Renal cortical epithelial cell (primary cell): ENCODE data around the gene THOP1. TPM values are rescaled to one million over a fixed set of nuclear protein-coding genes. Genes with fewer than 3 reads are reported as not detected.

ENCODE experiments used
- DNase-seq: peaks from one replicate; pipeline ENCODE4 v3.0.0-alpha.2; 2011; ENCODE audit warnings: low read depth
- total RNA-seq: library from RNA; depleted of rRNA; stranded (reverse); fragments of >200 nt; gene quantifications from 2 replicates; pipeline ENCODE4 v1.2.3, GENCODE V29; 2014

The THOP1 gene
- total RNA-seq, 1 donor from 2014 or later: 80.8 TPM

DNA sequence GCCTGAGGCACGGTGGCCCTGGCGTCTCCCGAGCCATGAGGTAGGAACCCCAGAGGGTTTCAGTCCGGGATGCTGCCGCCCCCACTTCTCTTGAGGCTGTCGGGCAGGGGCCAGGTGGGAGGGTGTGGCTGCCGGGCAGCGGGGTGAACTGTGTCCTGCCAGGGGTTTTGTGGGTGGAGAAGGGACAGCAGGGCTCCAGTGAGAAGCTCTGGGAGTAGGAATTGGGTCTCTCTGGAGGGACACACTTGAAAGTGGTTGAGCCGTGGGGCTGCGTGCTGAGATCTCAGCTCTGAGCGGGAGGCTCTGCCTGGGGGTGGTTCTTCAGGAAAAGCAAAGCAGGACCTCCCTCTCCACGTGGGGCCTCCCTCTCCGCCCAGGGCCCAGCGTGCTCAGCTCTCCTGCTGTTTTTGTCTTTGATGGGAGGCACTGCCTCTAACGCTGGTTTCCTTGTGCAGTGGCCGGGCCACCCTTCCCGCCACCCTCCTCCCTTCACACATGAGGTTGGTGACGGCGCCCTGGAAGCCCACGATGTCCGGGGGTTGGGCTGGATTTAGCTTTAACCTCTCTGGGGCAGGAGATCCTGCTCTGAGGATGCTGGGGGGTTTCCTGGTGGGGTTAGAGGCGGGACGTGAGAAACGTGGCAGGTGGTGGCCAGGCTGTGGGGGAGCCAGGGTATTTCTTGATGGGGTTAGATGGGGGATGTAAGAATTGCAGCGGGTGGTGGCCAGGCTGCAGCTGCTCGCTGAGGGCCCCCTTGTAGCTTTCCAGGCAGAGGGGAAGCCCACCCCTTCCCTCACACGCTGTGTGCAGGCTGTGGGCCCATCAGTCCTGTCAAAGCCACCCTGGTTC, 19.1 kb downstream of the THOP1 start:
- no peak for DNase-seq

DNA sequence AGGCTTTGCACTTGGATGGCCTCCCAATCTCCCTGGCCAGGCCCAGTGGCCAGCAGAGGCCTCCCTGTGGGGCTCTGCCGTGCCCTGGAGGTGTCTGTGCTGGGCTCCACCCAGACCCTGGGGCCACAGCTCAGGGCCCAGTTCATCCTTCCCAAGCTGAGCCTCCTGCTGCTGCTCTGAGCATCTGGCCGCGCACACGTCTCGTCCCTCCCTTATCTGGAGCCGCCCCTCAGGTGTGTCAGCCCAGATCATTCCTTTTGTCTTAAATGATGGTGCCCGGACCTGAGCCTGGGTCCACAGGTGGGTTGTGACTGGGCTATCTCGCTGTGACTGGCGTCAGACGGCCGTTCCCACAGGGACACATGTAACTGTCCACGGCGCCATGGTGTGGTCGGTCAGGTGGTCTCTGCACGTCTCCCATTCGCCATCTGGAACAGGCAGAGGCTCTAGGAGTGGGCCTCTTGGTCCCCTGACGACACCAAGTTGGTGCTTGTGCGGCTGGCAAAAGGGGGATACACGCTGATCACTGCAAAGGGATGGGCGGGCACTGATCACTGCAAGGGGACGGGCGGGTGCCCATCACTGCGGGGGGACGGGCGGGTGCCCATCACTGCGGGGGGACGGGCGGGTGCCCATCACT, 20.1 kb downstream of the THOP1 start:
- DNase-seq: no peak

DNA sequence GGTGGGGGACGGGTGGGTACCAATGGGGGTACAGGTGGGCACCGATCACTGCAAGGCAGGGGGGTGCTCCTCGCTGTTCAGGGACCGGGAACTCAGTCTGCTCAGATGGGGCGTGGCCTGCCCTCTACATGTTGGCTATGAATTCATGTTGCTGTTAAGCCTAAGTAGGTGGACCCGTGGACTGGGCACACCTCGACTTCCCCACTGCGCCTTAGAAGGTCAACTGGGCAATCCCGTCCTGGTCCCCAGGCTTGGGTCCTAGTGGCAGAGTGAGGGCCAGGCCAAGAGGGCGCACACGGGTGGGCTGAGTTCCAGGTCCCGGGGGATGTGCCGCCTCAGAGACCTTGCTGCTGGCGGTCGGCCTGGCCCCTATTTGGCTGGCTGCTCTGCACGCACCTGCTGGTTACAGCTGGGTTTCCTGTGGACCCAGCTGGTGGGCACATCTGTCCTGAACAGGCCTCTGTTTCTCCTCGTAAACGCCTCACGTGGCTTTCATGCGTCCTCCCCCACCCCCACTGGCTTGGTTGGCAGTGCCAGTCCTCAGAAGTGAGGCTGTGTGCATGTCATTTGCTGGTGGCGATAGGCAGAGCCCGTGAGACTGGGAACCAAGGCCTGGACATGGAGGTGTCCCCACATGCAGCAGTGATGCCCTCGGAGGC, 20.8 kb downstream of the THOP1 start:
- DNase-seq: no peak

DNA sequence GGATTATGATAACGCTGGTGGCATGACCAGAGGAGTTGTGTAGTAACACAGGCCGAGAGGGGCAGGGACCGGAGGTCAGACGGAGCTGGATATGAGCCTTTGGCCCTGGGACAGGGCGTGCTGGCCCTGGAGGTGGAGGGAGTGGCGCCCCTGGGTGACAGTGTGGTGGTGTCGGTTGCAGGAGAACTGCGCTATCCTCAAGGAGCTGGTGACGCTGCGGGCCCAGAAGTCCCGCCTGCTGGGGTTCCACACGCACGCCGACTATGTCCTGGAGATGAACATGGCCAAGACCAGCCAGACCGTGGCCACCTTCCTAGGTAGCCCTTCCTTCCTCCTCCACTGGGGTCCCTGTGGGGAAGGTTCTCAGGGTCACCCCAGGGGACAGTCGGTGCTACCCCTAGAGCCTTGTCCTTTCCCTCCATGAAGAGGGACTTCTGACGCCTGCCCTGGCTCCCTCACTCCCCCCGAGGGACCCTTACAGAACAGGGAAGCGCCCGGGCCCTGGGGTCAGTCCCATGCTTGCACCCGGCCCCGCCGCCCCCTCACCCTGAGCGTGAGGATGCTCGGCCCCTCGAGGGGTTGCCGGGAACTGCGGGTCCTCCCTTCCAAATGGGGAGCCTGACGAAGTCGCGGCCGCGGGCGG, 21.6 kb downstream of the THOP1 start:
- DNase-seq: no peak

DNA sequence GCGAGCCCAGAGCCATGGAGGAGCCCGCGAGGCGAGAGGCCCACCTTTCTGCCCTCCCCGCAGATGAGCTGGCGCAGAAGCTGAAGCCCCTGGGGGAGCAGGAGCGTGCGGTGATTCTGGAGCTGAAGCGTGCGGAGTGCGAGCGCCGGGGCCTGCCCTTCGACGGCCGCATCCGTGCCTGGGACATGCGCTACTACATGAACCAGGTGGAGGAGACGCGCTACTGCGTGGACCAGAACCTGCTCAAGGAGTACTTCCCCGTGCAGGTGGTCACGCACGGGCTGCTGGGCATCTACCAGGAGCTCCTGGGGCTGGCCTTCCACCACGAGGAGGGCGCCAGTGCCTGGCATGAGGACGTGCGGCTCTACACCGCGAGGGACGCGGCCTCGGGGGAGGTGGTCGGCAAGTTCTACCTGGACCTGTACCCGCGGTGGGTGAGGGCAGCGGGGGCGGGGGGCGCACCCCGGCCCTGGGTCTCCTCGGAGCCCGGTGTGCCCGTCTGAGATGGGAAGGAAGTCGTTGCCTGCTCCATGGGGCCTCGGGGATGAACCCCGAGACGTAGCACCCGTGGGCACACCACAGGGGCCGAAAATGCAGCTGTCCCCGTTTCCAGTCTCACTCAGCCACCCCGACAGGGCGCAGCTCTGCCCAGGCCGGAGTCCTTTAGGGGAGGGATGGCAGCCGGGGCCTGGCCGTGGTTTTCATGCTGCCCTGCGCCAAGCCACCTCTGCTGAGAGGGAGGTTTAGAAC, 22.3 kb downstream of the THOP1 start:
- DNase-seq: no peak

DNA sequence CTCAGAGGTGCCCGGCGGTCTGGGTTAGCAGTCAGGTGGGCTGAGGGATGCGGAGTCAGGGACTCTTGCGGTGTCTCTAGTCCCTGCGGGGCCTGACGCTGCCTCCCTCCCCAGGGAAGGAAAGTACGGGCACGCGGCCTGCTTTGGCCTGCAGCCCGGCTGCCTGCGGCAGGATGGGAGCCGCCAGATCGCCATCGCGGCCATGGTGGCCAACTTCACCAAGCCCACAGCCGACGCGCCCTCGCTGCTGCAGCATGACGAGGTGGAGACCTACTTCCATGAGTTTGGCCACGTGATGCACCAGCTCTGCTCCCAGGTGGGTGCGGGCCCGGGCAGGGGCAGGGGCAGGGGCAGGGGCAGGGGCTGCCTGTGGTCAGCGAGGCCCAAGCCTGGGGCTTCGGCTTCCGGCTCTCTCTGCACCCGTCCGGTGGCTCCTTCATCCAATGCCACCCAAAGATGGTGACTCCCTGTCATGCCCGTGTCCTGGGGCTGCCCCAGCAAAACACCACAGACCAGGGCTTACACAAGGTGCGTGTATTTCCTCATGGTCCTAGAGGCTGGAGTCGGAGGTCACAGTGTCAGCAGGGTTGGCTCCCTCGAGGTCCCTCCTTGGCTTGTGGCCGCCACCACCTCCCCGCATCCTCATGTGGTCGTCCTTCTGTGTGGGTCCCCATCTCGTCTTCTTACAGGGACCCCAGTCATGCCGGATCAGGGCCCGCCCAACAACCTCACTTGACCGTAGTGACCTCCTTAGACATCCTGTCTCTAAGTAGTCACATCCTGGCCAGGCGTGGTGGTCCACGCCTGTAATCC, 23.0 kb downstream of the THOP1 start:
- no peak for DNase-seq

DNA sequence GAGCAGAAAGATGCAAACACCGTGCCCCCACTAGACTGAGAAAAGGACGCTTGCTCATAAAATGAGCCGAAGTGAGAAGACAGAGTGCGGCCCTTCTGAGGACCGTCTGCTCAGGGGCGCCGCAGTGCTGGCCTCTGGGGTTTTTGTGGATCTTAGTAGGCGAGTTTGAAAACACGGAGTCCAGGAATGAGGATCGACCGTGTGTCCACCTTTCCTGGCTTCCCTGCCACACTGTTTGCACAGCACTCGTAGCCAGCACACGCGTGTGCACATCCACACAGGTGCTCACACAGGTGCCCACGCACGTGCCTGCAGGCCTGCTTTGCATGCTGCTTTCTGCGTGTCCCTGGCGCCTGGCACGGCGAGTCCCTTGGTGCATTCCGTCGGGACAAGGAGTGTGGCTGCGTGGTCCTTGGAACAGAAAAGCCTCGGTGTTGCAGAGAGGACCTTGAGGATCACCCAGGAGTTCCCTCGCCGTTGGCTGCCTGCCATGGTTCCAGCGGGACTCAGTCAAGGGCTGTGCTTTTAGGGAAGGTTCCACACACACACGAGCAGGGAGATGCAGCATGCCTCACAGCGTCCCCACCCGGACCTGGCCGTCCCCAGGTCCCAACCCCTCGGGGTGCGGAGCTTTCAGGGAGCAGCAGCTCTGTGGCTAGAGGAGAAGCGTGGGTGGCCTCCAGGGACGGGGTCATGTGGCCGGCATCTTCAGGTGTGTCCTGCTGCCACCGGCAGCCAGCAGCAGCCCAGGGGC, 24.3 kb downstream of the THOP1 start:
- no peak for DNase-seq

DNA sequence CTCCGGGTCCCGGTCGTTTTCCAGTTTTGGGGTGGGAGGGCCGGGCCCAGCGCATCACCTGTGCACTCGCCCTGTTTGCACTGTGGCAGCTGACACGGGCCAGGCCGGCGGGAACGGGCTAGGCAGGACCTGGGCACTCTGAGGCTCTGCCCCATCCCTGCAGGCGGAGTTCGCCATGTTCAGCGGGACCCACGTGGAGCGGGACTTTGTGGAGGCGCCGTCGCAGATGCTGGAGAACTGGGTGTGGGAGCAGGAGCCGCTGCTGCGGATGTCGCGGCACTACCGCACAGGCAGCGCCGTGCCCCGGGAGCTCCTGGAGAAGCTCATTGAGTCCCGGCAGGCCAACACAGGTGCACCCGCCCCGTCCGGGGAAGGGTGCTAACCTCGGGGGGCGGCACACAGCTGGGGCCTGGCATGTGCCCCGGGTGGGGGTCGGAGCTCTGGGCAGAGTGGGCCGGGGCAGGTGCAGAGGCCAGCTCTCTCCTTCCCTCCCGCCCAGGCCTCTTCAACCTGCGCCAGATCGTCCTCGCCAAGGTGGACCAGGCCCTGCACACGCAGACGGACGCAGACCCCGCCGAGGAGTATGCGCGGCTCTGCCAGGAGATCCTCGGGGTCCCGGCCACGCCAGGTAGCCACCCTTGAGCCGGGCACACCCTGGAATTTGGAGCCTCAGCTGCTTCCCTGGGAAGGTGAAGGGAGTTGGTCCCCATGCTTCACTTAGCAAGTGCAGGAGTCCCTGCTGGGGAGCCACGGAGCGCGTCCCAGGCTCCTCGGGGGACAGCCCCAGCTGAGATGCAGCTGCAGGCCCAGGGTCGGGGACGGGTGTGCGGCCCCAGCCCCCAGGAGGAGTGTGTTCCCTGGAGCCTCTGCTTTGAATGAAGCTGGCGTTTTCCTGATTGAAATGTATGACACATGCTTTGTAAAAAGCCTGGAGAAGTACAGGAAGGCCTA, 25.1 kb downstream of the THOP1 start:
- DNase-seq: no peak

DNA sequence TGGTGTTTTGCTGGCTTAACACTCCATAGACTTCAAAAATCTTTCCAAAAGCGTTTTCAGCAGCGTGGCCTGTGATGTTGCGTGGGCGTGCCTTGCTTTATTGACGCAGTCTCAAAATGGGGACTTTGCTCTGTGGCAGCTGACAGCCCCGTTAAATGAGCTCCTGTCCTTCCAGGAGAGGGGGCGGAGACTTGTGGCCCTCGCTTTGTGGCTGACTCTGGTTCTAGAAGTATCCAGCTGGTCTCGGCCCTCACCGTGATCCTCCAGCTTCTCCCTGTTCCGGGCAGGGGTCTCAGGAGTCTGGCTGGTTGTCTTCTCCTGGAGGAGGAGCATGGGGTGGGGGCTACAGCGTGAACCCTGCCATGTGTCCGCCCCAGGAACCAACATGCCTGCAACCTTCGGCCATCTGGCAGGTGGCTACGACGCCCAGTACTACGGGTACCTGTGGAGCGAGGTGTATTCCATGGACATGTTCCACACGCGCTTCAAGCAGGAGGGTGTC, 26.0 kb downstream of the THOP1 start:
- DNase-seq: no peak

DNA sequence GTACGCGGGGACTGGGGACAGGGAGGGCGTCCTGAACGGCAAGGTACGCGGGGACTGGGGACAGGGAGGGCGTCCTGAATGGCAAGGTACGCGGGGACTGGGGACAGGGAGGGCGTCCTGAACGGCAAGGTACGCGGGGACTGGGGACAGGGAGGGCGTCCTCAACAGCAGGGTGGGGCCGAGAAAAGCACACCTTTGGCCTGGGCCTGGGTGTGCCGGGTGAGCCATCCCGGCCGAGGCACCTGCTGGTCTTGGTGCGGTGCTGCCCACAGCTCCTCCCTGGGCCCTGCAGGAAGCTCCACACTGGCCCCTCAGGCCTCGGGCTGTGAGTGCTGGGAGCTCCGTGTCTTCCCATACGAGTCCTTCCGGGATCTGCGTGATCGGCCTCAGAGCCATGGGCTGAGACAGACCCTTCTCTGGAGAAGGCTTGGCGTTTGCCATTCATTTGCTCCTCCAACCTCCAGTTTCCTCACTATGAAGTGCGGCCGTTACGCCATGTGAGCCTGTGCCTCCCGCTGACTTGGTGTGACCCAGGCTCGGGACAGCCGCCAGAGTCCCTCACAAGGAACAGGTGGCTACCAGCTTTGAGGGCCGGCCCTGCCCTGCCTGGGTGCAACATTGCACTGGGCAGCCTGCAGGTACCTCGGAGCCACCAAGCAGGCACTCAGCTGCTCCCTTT, 26.6 kb downstream of the THOP1 start:
- DNase-seq: no peak

DNA sequence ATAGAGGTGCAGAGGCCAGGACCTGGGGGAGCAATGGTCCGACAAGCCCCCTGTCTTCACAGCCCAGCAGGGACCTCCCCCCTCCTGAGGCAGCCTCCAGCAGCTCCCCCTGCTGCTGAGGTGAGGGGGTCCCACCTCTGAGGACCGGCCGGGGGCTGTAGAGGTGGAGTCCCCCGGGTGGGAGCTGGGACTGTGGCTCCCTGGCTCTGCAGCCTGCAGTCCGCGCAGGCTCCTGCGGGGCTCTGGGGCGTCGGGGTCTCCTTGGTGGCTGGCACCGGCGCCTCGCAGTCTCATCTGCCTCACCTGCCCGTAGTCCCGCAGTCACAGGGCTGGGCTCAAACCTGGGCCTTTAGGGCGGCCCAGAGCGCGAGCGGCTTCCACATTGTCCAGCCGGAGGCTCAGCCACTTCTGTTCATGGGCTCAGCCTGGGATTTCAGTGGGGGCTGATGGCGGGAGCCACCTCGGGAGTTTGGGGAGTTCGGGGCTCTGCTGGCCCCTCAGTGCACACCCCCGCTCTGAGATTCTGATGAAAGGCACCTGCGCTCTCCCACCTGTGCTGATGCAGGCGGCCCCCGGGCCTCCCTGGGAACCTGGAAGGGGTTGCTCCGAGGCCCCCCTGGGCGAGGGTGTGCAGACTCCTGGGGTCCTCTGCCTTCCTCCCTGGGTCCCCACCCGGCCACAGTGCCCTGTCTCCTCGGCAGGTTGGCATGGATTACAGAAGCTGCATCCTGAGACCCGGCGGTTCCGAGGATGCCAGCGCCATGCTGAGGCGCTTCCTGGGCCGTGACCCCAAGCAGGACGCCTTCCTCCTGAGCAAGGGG, 27.3 kb downstream of the THOP1 start:
- no peak for DNase-seq

DNA sequence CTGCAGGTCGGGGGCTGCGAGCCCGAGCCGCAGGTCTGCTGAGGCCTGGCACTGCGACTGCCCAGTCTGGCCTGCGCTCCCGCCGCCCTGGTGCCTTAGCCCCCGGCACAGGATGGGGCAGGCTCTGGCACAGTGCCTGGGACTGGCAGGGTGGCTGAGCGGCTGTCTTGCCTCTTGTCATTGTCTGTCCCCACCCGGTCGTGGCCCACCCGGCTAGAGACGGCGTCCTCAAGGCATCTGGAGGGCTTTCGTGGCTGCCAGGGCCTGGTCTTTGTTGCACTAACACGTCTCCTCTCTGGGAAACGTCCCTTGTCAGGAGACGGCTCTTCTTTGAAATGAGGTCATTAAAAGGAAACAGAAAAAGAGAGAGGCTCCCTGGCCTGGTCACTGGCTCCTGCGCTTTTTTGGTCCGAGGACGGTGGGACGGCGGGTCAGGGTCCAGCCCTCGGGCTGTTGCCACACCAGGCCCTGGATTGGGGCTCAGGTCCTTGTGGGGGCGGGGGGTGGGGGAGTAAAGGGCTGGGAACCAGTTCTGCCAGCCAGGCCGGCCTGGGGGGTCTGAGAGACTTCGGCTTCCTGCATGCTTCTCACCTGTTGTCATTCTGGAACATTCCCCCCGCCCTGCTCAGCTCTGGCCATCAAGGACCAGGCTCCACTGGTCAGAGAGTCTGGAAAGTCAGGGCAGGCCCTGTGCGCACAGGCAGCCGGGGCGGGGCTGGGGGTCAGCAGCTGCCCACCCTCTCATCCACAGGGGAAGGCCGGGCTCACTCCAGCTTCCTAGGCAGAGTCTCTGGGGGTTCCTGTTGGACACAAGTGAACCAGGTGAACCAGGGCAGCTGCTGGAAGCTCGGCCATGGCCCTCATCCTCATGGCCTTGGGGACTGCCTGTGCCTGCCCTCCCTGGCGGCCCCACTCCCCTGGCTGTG, 28.2 kb downstream of the THOP1 start:
- DNase-seq: no peak

DNA sequence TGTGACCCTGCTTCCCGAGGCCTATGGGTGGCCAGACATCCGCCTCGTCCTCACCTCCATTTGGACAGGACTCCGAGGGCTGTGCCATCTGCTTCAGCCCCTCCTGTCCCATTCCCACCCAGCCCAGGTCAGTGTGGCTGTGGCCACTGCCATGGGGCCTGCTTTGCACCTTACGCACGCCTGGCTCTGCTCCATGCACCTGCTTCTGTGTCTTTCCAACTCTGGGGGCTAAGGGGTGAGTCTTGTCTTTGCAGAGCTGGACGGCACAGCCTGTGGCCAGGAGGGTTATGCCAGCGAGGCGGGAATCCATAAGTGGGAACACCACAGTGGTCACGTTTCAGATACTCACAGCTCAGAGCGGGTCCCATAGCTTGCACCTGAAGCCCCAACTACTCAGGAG, 29.1 kb downstream of the THOP1 start:
- no peak for DNase-seq

DNA sequence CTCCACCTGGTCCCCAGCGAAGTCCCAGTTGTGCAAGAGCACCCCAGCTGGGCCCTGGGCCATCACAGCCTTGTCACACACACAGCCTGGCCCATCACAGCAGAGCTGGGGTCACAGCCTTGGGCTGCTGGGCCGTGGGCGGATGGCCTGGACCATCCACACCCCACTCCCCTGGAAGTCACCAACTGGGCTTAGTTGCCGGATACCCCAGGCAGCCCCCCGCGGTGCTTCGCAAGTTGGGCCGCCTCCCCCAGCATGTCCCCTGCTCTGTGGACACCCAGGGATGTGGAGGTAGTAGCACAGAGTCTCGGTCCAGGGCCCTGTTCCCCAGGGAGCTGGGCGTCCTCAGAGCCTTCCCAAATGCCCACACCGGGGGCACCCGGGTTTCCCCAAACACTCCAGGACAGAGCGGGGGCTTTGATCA, 29.9 kb downstream of the THOP1 start:
- DNase-seq: no peak

DNA sequence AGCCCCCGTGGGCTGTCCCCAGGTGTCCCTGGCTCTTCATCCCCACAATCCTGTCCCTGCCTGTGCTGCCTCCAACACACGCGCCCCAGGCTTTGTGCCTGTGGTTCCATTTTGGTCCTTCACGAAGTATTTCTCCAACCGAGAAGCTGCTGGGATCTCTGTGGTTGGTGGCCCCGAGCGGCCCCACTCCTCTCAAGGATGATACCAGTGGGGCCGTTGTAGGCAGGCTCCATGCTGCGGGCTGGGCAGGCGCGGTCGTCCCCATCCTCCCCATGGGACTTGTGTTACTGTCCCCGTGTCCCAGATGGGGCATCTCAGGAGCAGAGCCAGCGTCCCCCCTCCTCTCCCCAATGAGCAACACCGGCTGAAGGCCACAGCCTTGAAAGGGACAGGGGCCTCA, 30.6 kb downstream of the THOP1 start:
- DNase-seq: no peak

DNA sequence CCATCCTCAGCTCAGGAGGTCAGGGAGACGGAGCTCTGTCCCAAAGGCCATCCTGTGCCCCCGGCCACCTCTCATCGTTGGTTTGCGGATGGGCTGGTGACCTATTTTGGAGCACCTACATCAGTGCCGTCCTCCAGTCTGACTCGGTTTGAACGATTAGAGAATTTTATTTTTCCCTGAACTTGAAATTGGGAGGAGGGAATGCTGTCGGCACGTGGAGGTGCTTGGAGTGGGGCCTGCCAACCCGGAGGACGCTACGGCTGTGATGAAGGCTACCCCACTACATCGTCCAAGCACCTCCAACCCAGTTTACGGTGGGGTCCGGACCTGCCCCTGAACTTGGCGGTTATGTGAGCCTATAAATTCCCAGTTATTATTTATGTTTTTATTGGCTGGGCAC, 31.3 kb downstream of the THOP1 start:
- DNase-seq: no peak
